ENCODE results near the gene PIP4K2C. TPM values are rescaled to one million over a fixed set of nuclear protein-coding genes. Genes with fewer than 3 reads are reported as not detected.
"Not testable (repeated sequence)": the region's sequence is repeated elsewhere in the genome, so short reads cannot be mapped to it uniquely, and the experiment has no call there.

PIP4K2C gene
- total RNA-seq, 1 donor from 2014 or later, result 35.8 TPM

GRCh38 chr12:57610554-57611107 is 19.6 kb downstream of the PIP4K2C start:
- no peak for ATAC-seq

DNA sequence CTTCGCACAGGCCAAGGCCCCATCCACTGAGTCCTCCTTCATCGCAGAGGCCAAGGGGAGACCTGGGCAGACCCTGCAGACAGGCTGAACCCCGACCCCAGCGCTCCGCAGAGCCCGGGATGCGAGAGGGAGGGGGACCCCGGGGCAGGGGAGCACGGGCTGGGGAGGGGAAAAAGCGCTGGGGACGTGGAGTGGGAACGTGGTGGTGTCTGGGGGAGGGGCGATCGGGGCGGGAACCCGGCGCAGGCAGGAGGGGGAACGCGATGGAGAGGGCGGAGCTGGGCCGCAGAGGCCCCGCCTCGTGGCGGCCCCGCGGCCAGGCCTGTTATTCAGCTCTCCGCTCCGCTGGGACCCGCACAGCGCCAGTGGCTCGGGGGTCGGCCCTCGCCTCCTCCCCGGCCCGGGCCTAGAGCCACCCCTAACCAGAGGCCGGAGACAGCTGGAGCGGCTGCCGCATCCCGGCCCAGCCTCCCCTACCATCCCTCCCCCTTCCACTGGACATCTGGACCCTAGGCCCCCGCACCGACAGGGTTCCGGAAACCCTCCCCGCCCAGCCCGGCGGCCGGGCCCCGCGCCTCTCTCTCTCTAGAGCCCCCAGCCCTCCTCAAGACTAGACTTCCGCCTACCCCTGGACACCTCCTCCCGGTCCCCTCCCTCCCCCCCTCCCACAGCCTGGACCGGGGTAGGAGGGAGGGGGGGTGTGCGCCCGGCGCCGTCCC is 20.3 kb downstream of the PIP4K2C start, which contains the start of gene ARHGEF25:
ARHGEF25 (plus strand) TSS at position 328 of the 719 bp plus-strand sequence. CDS start 460 bp downstream, outside the sequence.
- peak; percentile 21 for ATAC-seq

- no peak for ATAC-seq
Measured at GRCh38 chr12:57611827-57612710, 21.1 kb downstream of the PIP4K2C start.

DNA sequence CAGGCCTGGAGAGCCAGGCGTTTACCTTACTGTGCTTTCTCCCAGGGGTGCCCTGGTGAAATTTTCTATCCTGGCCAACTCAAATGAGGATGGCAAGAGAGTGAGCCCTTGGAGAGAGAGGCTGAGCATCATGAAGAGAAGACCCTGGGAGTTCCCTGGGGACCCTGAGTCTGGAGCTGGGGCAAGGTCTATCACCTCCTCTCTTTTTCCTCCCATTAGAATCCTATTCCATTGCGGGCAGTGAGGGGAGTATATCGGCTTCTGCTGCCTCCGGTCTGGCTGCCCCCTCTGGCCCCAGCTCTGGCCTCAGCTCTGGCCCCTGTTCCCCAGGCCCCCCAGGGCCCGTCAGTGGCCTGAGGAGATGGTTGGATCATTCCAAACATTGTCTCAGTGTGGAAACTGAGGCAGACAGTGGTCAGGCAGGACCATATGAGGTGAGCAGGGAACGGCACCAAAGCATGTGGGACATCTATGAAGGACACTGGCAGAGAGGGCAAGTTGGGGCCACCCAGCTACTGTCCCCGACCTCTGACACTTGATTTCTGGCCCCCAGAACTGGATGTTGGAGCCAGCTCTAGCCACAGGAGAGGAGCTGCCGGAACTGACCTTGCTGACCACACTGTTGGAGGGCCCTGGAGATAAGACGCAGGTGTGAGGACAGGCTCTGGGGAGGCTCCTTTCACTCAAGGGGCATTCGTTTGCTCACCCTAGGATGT is 21.9 kb downstream of the PIP4K2C start:
- ATAC-seq, result no peak

GRCh38 chr12:57613427-57614109 is 22.6 kb downstream of the PIP4K2C start:
- no peak for ATAC-seq

DNA sequence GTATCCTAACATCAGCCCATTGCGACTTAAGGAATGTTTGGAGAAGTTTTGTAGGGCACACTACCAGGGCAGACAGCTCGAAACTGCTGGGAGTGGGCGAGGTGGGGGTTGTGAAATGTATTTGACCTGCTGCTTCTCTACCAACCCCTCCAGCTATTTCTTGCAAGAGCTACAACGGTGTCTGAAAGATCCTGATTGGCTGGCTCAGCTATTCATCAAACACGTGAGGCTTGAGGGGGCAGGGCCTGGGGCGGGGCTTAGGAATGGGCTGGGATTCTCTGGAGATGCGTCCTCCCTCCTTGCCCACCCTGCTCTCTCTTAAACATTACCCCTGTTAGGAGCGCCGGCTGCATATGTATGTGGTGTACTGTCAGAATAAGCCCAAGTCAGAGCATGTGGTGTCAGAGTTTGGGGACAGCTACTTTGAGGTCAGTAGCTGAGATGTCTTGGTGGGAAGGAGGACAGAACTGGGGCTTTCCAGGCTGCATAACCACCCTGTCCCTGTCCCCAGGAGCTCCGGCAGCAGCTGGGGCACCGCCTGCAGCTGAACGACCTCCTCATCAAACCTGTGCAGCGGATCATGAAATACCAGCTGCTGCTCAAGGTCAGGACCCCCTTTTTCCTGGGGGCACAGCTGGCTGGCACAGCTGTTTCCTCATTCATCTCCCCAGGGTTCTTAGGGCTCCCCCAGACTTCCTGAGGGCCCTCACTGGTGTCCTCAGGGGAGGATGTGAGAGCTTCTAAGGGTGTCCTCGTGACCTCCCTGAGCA is 23.4 kb downstream of the PIP4K2C start:
- ATAC-seq, result no peak

DNA sequence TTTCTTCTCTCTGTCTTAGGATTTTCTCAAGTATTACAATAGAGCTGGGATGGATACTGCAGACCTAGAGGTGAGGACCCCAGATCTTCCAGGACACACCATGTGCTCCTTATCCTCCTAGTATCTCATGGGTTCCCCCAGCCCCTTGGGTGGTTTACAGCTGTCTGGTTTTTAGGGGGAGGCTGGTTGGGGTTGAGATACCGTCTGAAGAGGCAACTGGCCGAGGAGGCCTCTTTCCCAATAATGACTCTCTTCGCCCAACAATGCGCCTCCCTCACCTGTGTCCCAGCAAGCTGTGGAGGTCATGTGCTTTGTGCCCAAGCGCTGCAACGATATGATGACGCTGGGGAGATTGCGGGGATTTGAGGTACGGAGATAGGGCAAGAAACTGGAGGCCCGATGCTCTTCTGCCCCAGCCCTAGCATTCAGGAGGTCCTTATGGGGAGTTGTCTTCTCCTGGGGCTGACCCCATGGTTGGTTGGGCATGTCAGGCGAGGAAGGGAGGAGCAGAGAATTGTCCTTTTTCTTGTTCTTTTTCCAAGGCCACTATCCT is 24.0 kb downstream of the PIP4K2C start:
- no peak for ATAC-seq

DNA sequence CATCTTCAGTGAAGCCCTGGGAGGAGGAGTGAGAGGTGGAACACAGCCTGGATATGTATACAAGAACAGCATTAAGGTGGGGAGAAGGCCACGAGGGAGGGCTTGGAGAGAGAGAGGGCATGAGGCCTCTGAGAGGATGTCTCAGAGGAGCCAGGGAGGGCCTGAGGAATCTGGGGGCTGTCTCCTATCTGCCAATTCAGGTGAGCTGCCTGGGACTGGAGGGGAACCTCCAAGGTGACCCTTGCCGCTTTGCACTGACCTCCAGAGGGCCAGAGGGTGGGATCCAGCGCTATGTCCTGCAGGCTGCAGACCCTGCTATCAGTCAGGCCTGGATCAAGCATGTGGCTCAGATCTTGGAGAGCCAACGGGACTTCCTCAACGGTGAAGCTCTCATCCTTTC is 24.6 kb downstream of the PIP4K2C start:
- no peak for ATAC-seq

DNA sequence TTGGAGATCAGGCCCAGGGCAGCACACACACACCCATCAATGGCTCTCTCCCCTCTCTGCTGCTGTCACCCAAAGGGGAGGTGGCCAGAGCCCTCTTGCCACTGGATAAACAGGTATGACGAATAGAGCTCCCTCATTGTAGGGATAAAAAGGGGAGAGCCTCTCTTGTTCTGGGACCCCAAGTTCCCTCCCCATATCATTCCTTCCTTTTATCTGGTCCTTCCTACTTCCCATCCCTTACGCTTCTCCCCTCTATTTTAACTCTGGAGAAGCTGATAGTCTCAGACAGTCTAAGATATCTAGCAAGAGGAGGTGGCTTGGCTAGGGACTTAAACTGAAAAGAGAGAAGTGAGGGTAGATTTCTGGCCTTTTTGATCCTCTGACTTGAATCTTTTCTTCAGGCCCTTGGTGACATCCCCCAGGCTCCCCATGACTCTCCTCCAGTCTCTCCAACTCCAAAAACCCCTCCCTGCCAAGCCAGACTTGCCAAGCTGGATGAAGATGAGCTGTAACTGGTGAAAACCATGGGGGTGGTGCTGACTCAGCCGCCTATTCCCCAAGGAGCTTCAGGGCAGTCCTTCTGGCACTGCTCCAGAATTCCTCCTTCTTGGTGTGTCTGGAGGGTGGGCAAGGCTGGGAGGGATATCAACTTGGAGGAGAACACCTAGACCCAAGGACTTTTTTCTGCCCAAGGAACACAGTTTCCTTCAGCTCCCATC is 25.6 kb downstream of the PIP4K2C start:
- no peak for ATAC-seq

- ATAC-seq, result no peak
Measured at GRCh38 chr12:57617942-57618341, 26.9 kb downstream of the PIP4K2C start.

- ATAC-seq, result not testable (repeated sequence)
Measured at GRCh38 chr12:57618431-57618830, 27.4 kb downstream of the PIP4K2C start.

DNA sequence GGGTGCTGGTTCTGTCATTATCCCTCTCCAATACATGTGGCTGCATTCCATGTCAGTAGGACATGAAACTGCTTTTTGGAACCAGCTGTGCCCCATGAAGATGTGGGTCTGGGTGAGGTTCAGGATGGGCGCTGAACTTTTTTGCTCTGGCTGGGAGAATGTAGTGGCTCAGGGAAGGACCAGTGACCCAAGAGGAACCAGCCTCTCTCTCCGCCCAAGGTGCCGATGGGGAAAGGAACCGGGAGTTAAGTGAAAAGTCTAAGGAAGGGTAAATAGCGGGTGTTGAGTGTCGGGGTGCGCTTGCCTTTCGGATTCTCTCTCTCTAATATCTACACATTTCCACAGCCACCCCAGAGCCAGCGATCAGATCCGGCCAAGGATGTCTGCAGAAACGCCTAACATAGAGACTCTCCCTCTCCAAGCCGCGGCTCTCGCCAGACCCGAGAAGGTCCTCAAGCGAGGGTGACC is 28.0 kb downstream of the PIP4K2C start:
- ATAC-seq, result no peak

DNA sequence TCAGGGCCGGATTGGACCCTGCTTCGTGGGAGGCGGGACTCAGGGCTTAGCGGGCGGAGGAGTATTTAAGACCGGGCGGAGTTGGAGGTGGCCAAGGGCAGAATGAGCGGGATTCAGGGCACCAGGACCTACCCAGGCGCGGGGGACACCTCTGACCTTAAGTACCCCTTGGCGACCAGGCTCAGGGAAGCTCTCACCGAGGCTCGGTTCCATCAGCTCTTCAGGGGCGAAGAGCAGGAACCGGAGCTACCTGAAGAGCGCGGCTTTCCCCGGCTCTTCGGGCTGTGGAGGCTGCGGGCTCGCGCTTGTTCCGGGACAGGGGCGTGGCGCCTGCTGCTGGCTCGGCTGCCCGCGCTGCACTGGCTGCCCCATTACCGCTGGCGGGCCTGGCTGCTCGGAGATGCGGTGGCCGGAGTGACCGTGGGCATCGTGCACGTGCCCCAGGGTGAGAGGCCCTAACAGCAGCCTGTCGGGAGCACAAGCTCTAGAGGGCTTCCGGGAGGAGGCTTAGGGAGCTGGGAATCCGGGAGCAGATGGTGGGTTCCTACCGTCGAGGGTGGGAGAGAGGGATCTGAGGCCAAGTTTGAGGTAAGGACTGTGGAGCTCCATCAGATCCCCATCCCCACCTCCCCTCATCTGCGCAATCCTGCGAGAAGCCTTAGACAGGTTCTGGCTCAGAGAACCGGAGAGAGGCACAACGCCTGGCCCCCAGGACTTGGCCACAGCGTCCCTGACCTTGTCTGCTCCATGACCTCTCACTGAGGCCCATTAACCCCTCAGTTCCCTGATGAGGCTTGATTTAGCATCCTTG is 28.6 kb downstream of the PIP4K2C start:
- peak; percentile 55 for ATAC-seq

GRCh38 chr12:57620245-57620935 is 29.4 kb downstream of the PIP4K2C start:
- no peak for ATAC-seq

- no peak for ATAC-seq
Measured at GRCh38 chr12:57620936-57621496, 30.0 kb downstream of the PIP4K2C start.

GRCh38 chr12:57621497-57622292 is 30.7 kb downstream of the PIP4K2C start:
- ATAC-seq, result peak; percentile 58
